Activated B cell treated with CpG ODN at 0.5 μM for 24 hours (primary cell): ENCODE measurements around the gene KCNJ6. TPM values are rescaled to one million over a fixed set of nuclear protein-coding genes. Genes with fewer than 3 reads are reported as not detected.

Experiments
- ATAC-seq: fragments of 200-7000 bp; cut with Tn5 transposase; one replicate; pipeline ENCODE4 v1.10.0; 2021; ENCODE audit warnings: low read depth, mild to moderate bottlenecking, moderate library complexity
- CTCF ChIA-PET: fragments of 350-600 bp; sonication (Branson Sonifier 250); formaldehyde crosslinking; loops from one replicate; lab custom pipeline; 2021; ENCODE audit warnings: antibody characterized with exemption; lab: Charles Lee
- POLR2A ChIA-PET: fragments of 350-600 bp; sonication (Branson Sonifier 250); formaldehyde crosslinking; loops from one replicate; lab custom pipeline; 2021; ENCODE audit warnings: antibody characterized with exemption; lab: Charles Lee
- DNase-seq: peaks from one replicate; pipeline ENCODE4 v3.0.0; 2022
- H3K27ac Mint-ChIP-seq: one replicate; pipeline ENCODE4 v1.8.0; 2020; ENCODE audit warnings: mixed read lengths
- H3K27me3 Mint-ChIP-seq: one replicate; pipeline ENCODE4 v1.8.0; 2021; ENCODE audit warnings: mixed read lengths
- H3K36me3 Mint-ChIP-seq: one replicate; pipeline ENCODE4 v1.8.0; 2021; ENCODE audit warnings: low read depth, mixed read lengths
- H3K4me1 Mint-ChIP-seq: one replicate; pipeline ENCODE4 v1.8.0; 2021; ENCODE audit warnings: mixed read lengths
- H3K4me3 Mint-ChIP-seq: one replicate; pipeline ENCODE4 v1.8.0; 2020; ENCODE audit warnings: mild to moderate bottlenecking, mixed read lengths
- H3K9me3 Mint-ChIP-seq: one replicate; pipeline ENCODE4 v1.8.0; 2020; ENCODE audit warnings: mixed read lengths
- CTCF ChIP-seq: fragments of 200-600 bp; IDR thresholded peaks from one replicate; pipeline ENCODE4 v1.8.0; 2022; ENCODE audit warnings: antibody characterized with exemption, mild to moderate bottlenecking
- intact Hi-C: fragments of 100-400 bp; cut with micrococcal nuclease; formaldehyde crosslinking; loops from one replicate; pipeline ENCODE4 v1.15.1; 2024
- total RNA-seq: library from RNA; stranded (reverse); gene quantifications from 2 replicates; pipeline ENCODE4 v1.2.3, GENCODE V29; 2022

The KCNJ6 gene
- total RNA-seq, 1 donor from 2014 or later: not detected

- DNase-seq (no peak), ATAC-seq (no peak)
- intact Hi-C loops: loop anchor here (10.0 kb wide), 1 partner anchor 55 kb away; no protein-coding TSS in a partner anchor
- H3K36me3 Mint-ChIP-seq: no peaks in the 10 kb centered on the region
- H3K27me3 Mint-ChIP-seq: no peaks in the 10 kb centered on the region
- no peaks in the 10 kb centered on the region for H3K4me1 Mint-ChIP-seq
- TF ChIP-seq CTCF: no peak
- no peak overlapping the region for H3K4me3 Mint-ChIP-seq
- no peaks in the 10 kb centered on the region for H3K9me3 Mint-ChIP-seq
- no peak overlapping the region for H3K27ac Mint-ChIP-seq
- ChIA-PET CTCF (no interaction called here), POLR2A (no interaction called here)
Observed at GRCh38 chr21:37759777-37760176, 156.5 kb downstream of the KCNJ6 start.

- no peak for TF ChIP-seq CTCF
- intact Hi-C loops: no loop called here
- DNase-seq (no peak), ATAC-seq (no peak)
- Mint-ChIP-seq H3K27me3 (no peaks in the 10 kb centered on the region), H3K4me3 (no peak overlapping the region), H3K9me3 (no peaks in the 10 kb centered on the region), H3K4me1 (no peaks in the 10 kb centered on the region), H3K36me3 (no peaks in the 10 kb centered on the region), H3K27ac (no peak overlapping the region)
- POLR2A ChIA-PET: no interaction called here
- CTCF ChIA-PET: no interaction called here
Observed at GRCh38 chr21:37758982-37759381, 157.3 kb downstream of the KCNJ6 start.

GRCh38 chr21:37757606-37758376, 158.5 kb downstream of the KCNJ6 start:
- Mint-ChIP-seq H3K36me3 (no peaks in the 10 kb centered on the region), H3K4me1 (no peaks in the 10 kb centered on the region), H3K27ac (no peak overlapping the region), H3K9me3 (no peaks in the 10 kb centered on the region), H3K4me3 (no peak overlapping the region), H3K27me3 (no peaks in the 10 kb centered on the region)
- TF ChIP-seq CTCF: no peak
- ATAC-seq (no peak), DNase-seq (no peak)
- ChIA-PET CTCF (no interaction called here), POLR2A (no interaction called here)
- intact Hi-C loops: no loop called here

GRCh38 chr21:37753122-37753599, 163.1 kb downstream of the KCNJ6 start:
- ChIA-PET CTCF (no interaction called here), POLR2A (no interaction called here)
- Mint-ChIP-seq H3K27me3 (peaks cover 2% of the 10 kb centered on the region), H3K36me3 (no peaks in the 10 kb centered on the region), H3K27ac (no peak overlapping the region), H3K4me1 (no peaks in the 10 kb centered on the region), H3K9me3 (no peaks in the 10 kb centered on the region), H3K4me3 (no peak overlapping the region)
- TF ChIP-seq CTCF: no peak
- DNase-seq (no peak), ATAC-seq (no peak)
- intact Hi-C loops: no loop called here

- no peak for DNase-seq
- intact Hi-C loops: no loop called here
- peaks cover 2% of the 10 kb centered on the region for H3K9me3 Mint-ChIP-seq
- no peak overlapping the region for H3K4me3 Mint-ChIP-seq
- no peaks in the 10 kb centered on the region for H3K36me3 Mint-ChIP-seq
- no peak overlapping the region for H3K27ac Mint-ChIP-seq
- CTCF ChIA-PET: no interaction called here
- POLR2A ChIA-PET: no interaction called here
- TF ChIP-seq CTCF: no peak
- H3K4me1 Mint-ChIP-seq: no peaks in the 10 kb centered on the region
- peaks cover 2% of the 10 kb centered on the region for H3K27me3 Mint-ChIP-seq
- ATAC-seq: no peak
Observed at GRCh38 chr21:37751268-37751975, 164.8 kb downstream of the KCNJ6 start.
